Endodermal cell (in vitro differentiated cells): ENCODE results near the gene KCND3. TPM values are rescaled to one million over a fixed set of nuclear protein-coding genes. Genes with fewer than 3 reads are reported as not detected.
A peak's percentile ranks its signal among the peaks of the same experiment; 100 is the strongest.

ENCODE experiments used
- DNase-seq: peaks from one replicate; pipeline ENCODE4 v3.0.0-alpha.2; 2017
- H3K27ac ChIP-seq: 2 replicates; pipeline ENCODE4 v1.5.1; 2013; ENCODE audit warnings: mild to moderate bottlenecking, low read depth, low read length, moderate library complexity
- H3K27me3 ChIP-seq: 2 replicates; pipeline ENCODE4 v1.6.1; 2013; ENCODE audit warnings: mild to moderate bottlenecking, low read length, moderate library complexity; ENCODE audit not compliant: insufficient read depth, control insufficient read depth, poor library complexity, severe bottlenecking
- H3K36me3 ChIP-seq: 2 replicates; pipeline ENCODE4 v1.7.0; 2013; ENCODE audit warnings: mild to moderate bottlenecking, low read length, moderate library complexity; ENCODE audit not compliant: control insufficient read depth, insufficient read depth
- H3K4me1 ChIP-seq: one replicate; pipeline ENCODE4 v1.7.0; 2013; ENCODE audit warnings: low read length; ENCODE audit not compliant: control insufficient read depth, insufficient read depth
- H3K4me3 ChIP-seq: 2 replicates; pipeline ENCODE4 v1.5.1; 2013; ENCODE audit warnings: mild to moderate bottlenecking, low read length, moderate library complexity
- H3K9ac ChIP-seq: 2 replicates; pipeline ENCODE4 v1.6.1; 2013; ENCODE audit warnings: mild to moderate bottlenecking, low read length, moderate library complexity; ENCODE audit not compliant: poor library complexity, severe bottlenecking; ENCODE audit errors: extremely low read depth
- H3K9me3 ChIP-seq: 2 replicates; pipeline ENCODE4 v1.6.1; 2013; ENCODE audit warnings: mild to moderate bottlenecking, low read length, moderate library complexity; ENCODE audit not compliant: control insufficient read depth
- H3K27ac Mint-ChIP-seq: 2 replicates; pipeline ENCODE4 v1.8.0; 2020; ENCODE audit warnings: mixed read lengths
- H3K27me3 Mint-ChIP-seq: 2 replicates; pipeline ENCODE4 v1.8.0; 2021; ENCODE audit warnings: mild to moderate bottlenecking, mixed read lengths; ENCODE audit not compliant: insufficient read depth
- H3K36me3 Mint-ChIP-seq: 2 replicates; pipeline ENCODE4 v1.8.0; 2020; ENCODE audit warnings: low read depth, mixed read lengths
- H3K4me1 Mint-ChIP-seq: 2 replicates; pipeline ENCODE4 v1.8.0; 2020; ENCODE audit warnings: mixed read lengths
- H3K4me3 Mint-ChIP-seq: 2 replicates; pipeline ENCODE4 v1.8.0; 2020; ENCODE audit warnings: mild to moderate bottlenecking, moderate library complexity, mixed read lengths
- H3K9me3 Mint-ChIP-seq: 2 replicates; pipeline ENCODE4 v1.8.0; 2020; ENCODE audit warnings: mild to moderate bottlenecking, mixed read lengths
- CTCF ChIP-seq: fragments of 200-600 bp; sonication (generic); conservative IDR thresholded peaks from 2 replicates; pipeline ENCODE4 v1.5.0; 2021; ENCODE audit warnings: antibody characterized with exemption, mild to moderate bottlenecking
- WGBS, 2 experiments: methylation state at CpG; one replicate each; pipeline versions ENCODE4 v1.1.5 to v1.1.7; 2013; ENCODE audit warnings: missing lambda C conversion rate in 2 of 2, mixed read lengths in 1 of 2; ENCODE audit not compliant: insufficient coverage in 1 of 2, insufficient read length in 1 of 2; 5-methylcytosine and 5-hydroxymethylcytosine counted together
- total RNA-seq, 2 donors: library from RNA; stranded (reverse); fragmentation: NEBNext Ultra II Directional in 1 of 2; extraction: Animal tissue kit (Norgen Biotek cat#: 25700) in 1 of 2; gene quantifications; 2 replicates in 1 of 2; 3 replicates in 1 of 2; pipeline ENCODE4 v1.2.1, GENCODE V29; 2021

KCND3 gene
- total RNA-seq, 2 donors from 2014 or later: 0.13 TPM; not detected in 1

GRCh38 chr1:111937147-111937725 is 52.2 kb downstream of the KCND3 start:
- no peaks in the 10 kb centered on the region for H3K9me3 ChIP-seq
- H3K9ac ChIP-seq: no peak overlapping the region
- H3K4me1 ChIP-seq: no peaks in the 10 kb centered on the region
- Mint-ChIP-seq H3K36me3 (no peaks in the 10 kb centered on the region), H3K27ac (no peak overlapping the region), H3K9me3 (no peaks in the 10 kb centered on the region), H3K4me3 (no peak overlapping the region), H3K4me1 (peaks cover 5% of the 10 kb centered on the region), H3K27me3 (peaks cover 6% of the 10 kb centered on the region)
- no peak overlapping the region for H3K4me3 ChIP-seq
- H3K27me3 ChIP-seq: peaks cover 16% of the 10 kb centered on the region
- no peak overlapping the region for H3K27ac ChIP-seq
- H3K36me3 ChIP-seq: no peaks in the 10 kb centered on the region
- 49 to 63% methylated on average over 2 to 6 of the region's 6 CpGs for WGBS, 2 experiments
- peak; percentile 75 for DNase-seq
- no peak for TF ChIP-seq CTCF

- H3K9me3 Mint-ChIP-seq: no peaks in the 10 kb centered on the region
- no peak overlapping the region for H3K9ac ChIP-seq
- no peaks in the 10 kb centered on the region for H3K36me3 Mint-ChIP-seq
- DNase-seq: peak; percentile 27
- H3K4me3 Mint-ChIP-seq: no peak overlapping the region
- 73 to 83% methylated on average over 5 to 9 of the region's 10 CpGs for WGBS, 2 experiments
- no peaks in the 10 kb centered on the region for H3K9me3 ChIP-seq
- H3K27ac Mint-ChIP-seq: no peak overlapping the region
- H3K27me3 Mint-ChIP-seq: peaks cover 13% of the 10 kb centered on the region
- no peak for TF ChIP-seq CTCF
- H3K4me1 ChIP-seq: no peaks in the 10 kb centered on the region
- H3K4me1 Mint-ChIP-seq: peaks cover 5% of the 10 kb centered on the region
- H3K27ac ChIP-seq: no peak overlapping the region
- no peaks in the 10 kb centered on the region for H3K36me3 ChIP-seq
- no peak overlapping the region for H3K4me3 ChIP-seq
- peaks cover 41% of the 10 kb centered on the region for H3K27me3 ChIP-seq
These were observed 55.2 kb downstream of the KCND3 start for GRCh38 chr1:111934106-111934852.

GRCh38 chr1:111930356-111930755 is 59.1 kb downstream of the KCND3 start:
- no peak for TF ChIP-seq CTCF

More at GRCh38 chr1:111930356-111930755, 59.1 kb downstream of the KCND3 start:
- no peak for DNase-seq
- no peaks in the 10 kb centered on the region for H3K4me1 ChIP-seq
- H3K27me3 ChIP-seq: peaks cover 41% of the 10 kb centered on the region
- H3K36me3 Mint-ChIP-seq: no peaks in the 10 kb centered on the region
- no peak overlapping the region for H3K4me3 Mint-ChIP-seq
- H3K36me3 ChIP-seq: no peaks in the 10 kb centered on the region
- H3K9me3 ChIP-seq: no peaks in the 10 kb centered on the region
- H3K4me3 ChIP-seq: no peak overlapping the region
- no peak overlapping the region for H3K27ac Mint-ChIP-seq
- peaks cover 11% of the 10 kb centered on the region for H3K27me3 Mint-ChIP-seq
- H3K27ac ChIP-seq: no peak overlapping the region
- H3K9ac ChIP-seq: no peak overlapping the region
- H3K9me3 Mint-ChIP-seq: no peaks in the 10 kb centered on the region
- H3K4me1 Mint-ChIP-seq: no peaks in the 10 kb centered on the region
- WGBS, 2 experiments: 80 to 88% methylated on average over 3 of the region's 3 CpGs
